GM19395 (cell line): ENCODE data around the gene PTPN14.

Source experiments
- ATAC-seq: cut with Tn5 transposase; IDR thresholded peaks from one replicate; pipeline ENCODE4 v1.9.1; 2021; ENCODE audit warnings: mild to moderate bottlenecking, moderate library complexity; ENCODE audit not compliant: unreplicated experiment

Gene PTPN14

DNA sequence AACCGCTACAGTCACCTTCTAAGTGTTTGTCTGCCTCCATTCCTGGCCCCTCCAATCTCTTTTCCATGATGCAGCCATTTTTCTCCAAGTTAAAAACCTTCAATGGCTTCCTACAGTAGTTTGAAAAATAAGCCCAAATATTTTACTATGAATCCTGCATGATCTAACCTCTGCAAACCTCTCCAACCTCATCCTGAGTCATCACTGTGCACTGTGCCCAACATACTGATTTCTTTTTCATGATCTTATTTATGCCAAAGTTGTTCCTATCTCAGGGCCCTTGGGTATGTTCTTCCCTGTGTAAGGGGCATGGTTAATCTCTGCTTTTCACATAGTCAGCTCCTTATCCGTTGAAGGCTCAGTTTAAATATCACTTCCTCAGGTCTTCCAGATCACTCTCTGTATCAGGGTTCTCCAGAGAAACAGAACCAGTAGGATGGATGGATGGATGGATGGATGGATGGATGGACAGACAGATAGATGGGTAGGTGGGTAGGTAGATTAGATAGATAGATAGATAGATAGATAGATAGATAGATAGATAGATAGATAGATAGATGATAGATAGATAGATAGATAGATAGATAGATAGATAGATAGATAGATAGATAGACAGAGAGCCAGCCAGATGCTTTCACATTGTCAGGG, 18.1 kb upstream of the PTPN14 start:
- ATAC-seq, result no peak

DNA sequence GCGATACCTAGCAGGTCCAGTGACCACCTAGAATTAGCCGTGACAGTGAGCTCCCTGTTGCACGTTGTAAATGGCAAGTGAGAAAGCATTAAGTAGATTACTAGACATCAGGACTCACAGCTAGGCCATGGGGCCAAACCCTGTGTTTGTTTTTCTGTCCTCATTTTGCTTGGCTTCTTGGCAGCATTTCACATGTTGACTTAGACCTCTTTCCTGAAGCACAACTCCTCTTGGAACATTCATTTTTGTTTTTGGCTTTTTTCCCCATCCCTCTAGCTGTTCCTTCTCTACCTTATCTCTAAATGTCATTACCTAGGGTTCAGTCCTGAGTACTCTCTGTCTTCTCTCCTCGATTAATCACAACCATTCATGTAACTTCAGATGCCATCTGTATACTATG, 16.9 kb upstream of the PTPN14 start:
- no peak for ATAC-seq

DNA sequence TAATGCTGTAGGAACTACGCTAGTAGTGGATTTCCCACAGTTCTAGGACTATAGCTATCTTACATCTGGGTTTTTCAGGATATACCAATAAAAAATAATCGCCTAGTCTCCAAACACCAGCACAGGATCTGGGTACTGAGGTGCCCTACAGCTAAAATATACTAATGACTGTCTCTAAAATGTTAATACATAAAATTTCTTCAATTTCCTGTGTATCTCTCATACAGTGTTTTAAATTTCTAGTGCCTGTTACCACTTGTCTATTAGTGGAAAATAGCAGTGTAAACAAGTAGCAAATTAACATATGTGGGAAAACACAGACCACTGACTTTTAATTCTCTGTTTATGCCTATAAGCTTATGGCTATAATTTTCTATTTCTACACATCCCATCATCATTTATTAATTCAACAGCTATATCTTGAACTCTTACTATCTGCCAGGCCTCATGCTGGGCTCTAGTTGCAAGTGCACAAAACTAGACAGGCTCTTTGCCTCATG, 16.1 kb upstream of the PTPN14 start:
- no peak for ATAC-seq

DNA sequence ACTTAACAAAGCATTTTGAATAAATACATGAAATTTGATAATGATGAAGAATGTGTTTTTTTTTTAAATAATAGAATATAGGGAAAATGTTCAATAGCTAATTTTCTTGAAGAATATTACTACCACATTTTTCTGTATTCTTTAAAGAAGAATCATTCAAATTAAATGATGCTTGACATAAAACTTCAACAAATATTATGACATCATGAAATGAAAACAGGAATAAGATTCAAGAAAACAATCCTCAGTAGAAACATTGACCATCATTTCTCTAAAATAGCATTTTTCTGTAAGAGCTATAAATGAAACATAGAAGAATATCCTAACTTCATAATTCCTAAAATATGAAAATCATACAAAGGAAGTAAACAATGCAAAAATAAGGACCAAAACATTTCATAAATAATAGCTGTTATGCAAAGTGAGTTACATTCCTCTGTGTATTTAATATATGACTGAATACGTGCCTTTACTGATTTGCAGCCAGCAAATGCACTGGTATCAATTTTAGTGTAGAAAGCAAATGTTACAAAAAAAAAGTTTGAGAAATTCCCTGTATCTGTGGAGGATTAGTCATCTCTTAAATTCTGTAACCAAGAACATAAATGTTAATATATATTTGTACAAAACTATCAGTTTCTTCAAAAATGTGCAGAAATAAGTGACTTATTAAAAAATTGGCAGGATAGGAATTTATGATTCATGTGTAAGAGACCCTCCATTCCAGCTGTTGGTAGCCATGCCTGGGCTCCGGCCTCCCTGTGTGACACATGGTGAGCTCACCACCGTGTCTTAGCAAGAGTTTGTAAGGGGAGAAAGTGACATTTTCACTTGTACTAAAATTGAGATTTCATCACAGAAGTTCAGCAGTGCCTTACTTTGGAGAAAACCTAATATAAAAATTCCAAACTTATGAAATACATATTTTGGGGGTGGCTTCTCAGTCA, 15.0 kb upstream of the PTPN14 start:
- ATAC-seq, result no peak

DNA sequence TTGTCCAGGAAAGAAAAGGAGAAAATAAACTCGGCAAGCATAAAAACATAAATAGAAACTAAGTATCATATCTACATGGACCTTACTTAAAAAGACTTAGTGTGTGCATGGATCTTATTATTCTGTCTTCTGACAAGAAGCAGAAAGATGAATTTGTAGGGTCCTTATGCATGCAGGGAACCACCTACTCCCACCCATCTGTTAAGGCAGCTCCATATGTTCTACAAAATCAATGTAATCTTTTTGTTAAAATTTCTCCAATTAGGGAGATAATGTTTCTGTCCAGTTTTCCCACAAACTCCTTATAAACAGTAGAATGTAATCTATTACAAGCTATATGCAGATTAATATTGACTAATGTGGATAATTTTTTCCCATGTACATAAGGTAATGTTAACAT, 13.9 kb upstream of the PTPN14 start:
- no peak for ATAC-seq

DNA sequence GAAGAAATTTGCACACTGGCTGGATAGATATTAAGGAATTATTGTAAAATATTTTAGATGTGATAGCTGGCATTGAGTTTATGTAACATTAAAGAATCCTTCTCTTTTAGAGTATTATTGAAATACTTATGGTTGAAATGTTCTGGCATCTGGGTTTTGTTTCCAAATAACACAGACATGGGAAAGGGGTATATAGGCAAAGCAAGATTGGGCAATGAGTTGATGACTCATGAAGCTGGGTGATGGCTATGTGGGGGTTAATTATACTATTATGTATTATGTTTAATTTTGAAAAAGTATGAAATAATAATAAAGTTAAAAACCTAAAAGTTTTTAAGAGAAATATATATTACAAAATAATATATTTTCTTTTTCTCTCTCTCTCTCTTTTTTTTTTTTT, 12.5 kb upstream of the PTPN14 start:
- no peak for ATAC-seq

DNA sequence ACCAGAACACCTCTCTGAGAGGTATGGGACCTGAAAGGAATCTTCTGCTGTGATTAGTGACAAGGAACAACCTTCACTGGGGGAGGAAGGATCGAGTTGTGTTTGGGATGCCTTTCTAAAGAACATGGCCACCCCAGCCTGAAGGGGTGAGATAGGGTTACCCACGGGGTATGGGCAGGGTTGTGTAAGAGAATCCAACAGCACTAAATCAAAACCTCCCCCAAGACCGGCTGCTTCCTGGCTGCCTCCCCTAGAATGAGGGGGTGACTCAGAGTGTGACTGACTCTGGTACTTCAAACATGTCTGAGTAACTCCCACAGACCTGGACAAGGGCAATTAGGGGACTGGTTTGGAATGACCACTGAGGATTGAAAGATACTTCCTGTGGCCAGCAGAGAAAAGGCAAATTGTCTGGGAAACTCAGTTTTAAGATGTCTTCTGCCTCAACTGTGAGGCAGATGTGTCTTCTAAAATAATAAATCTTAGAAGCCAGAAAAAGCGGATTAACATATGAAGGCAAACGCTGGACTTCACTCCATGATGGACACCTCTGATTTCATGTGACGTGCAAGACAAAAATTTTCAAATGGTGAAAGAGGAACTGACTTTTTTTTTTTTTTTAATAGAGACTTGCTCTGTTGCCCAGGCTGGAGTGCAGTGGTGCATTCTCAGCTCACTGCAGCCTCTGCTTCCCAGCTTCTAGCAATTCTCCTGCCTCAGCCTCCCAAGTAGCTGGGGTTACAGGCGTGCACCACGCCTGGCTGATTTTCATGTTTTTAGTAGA, 6.7 kb upstream of the PTPN14 start:
- ATAC-seq, result peak; percentile 58

- ATAC-seq, result no peak
These were observed 1.8 kb upstream of the PTPN14 start for GRCh38 chr1:214553142-214553710.

- ATAC-seq, result no peak
These were observed 789 bp upstream of the PTPN14 start for GRCh38 chr1:214552174-214552608.

GRCh38 chr1:214550857-214551435, 456 bp downstream of the PTPN14 start:
- peak; percentile 21 for ATAC-seq

DNA sequence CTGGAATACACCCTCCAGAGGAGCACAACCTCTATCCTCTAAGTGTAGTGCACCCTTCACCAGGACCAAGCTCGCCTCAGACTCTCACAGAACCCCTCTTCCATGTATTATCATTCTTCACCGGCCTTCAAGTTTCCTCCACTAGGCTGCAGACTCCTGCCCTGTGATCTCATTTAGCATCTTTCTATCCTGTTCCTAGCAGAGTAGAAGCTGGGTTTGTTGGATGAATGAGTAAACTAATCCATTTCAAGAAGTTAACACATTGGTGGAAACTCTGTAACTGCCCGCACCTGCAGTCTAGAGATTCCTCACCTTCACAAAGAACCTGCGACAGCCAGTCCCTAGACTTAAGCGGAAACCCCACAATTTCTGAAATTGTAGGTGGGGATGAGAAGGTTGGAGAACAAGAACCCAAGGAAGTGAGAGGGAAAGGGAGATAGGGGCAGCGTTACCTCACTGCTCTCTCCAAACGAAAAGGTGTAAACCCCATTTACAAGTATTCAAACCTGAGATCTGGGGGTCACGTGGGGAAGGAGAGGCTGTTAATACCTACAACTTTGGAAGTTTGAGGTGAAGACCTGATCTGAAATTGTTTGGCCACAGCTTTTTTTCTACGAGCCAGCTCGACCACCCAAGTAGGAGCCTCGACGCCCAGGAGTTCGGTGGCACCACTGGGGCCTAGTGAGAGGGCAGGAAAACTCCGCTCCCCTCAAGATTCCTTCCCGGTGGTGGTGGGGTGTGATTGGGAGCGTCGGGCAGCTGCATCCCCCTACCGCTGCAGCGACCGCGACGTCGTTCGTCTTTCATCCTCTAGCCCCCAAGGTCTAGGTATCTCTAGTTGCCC, 1.2 kb downstream of the PTPN14 start:
- ATAC-seq, result no peak

DNA sequence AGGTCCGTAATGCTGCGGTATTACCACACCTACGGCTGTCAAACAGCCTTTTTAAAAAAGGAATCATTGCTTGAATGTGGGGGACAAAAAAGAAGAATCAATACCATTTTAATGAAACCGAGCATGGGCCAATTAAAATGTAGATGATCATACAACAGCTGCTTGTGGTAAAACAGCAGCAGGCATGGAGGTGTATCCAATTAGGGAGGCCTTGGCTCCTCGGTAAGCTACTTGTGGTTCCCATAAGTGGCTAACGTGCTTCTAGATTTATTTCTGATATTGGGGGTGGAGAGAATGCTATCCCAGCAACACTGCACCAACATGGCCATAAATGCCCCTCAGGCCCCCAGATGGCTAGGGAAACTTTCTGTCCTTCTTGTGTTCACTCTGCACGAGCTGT, 1.8 kb downstream of the PTPN14 start:
- no peak for ATAC-seq

- no peak for ATAC-seq
These were observed 2.4 kb downstream of the PTPN14 start for GRCh38 chr1:214548988-214549387.

GRCh38 chr1:214548271-214548670, 3.1 kb downstream of the PTPN14 start:
- ATAC-seq, result no peak

DNA sequence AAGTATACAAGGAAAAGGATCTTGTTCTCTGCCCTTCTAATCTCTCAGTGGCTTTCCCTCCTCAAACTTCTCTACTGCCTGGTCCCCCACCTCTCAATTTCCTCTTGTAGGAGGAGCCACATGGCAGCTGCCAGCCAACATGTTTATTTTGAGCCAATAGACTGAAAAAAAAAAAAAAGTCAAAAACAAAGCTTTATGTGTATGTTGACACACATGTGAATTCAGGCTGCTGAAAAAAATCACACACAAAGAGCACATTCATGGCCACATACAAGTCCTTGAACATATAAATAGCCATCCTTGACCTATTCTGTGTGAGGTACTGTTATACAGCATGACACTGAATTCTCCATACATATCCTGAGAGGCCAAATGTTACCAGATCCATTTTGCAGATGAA, 3.7 kb downstream of the PTPN14 start:
- no peak for ATAC-seq

- ATAC-seq, result no peak
These were observed 4.3 kb downstream of the PTPN14 start for GRCh38 chr1:214546886-214547641.

DNA sequence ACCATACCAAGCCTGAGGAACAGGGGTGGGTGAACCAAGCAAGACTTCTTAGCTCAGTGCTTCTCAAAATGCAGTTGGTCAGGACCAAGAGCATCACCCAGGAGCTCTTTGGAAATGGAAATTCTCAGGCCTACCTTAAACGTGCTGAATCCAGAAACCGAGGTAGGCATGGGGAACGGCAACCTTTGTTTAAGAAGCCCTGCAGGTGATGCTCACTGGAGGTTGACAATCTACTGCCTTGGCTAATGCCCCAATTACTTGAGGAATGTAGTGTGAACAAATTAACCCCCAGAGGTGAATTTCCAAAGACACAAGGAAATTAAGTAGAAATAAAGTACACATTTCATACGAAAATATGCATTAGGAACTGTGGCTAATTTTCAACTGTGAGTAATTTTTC, 5.3 kb downstream of the PTPN14 start:
- no peak for ATAC-seq

- ATAC-seq, result no peak
These were observed 6.1 kb downstream of the PTPN14 start for GRCh38 chr1:214545293-214545692.

DNA sequence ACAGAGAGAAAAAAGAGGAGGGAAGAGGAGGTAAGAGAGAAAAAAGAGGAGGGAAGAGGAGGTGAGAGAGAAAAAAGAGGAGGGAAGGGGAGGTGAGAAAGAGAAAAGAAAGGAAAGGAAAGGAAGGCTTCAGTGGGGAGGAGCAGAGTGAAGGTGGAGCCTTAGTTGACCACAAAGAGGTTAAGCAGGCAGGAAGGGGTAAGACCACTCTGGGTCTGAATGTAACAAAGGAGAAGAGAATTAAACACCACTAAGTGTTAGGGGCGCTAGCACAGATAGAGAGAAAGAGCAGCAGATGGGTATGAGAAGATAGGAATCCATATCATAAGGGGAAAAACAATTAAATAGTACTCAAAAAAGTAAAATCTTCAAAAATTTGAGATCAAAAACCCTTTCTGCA, 6.6 kb downstream of the PTPN14 start:
- no peak for ATAC-seq
